GM21526 (cell line): ENCODE results near the gene TLNRD1.

ENCODE experiments used
- ATAC-seq: cut with Tn5 transposase; IDR thresholded peaks from one replicate; pipeline ENCODE4 v1.9.1; 2021; ENCODE audit warnings: moderate library complexity; ENCODE audit not compliant: unreplicated experiment, low FRiP score

Gene TLNRD1

DNA sequence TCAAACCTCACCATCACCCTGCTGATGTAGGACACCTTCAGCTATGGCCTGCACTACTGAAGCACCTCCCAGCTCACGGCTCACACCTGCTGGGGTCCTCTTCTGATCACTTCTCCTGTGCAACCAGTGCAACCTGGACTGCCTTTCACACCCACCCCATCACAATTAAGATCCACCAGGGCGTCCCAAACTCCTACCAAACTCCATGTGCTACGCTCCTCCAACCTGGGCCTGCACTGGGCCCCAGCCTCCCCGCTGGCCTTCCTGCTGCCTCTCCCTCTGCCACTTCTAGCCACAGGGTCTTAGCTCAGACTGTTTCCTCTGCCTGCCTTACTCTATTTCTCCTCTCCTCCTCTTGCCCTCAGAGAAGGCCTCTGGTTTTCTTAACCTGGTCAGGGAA, 23.9 kb upstream of the TLNRD1 start:
- no peak for ATAC-seq

DNA sequence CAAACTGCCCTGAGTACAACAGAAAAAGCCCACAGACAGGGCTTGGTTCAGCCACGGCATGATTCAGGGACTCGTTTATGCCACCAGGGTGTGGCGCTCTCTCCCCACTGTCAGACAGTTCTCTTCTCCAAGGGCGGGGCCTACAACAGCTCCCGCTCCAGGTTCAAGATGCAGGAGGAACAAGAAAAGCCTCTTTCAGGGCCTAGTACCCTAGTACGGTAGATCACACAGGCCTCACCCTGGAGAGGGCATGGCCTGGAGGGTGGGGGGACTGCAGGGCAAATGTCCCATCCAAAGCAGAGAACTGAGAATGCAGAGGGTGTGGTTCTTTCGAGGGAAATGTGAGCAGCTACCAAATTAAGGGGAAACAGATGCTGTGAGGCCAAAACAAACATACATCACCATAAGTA, 23.1 kb upstream of the TLNRD1 start:
- ATAC-seq, result no peak

DNA sequence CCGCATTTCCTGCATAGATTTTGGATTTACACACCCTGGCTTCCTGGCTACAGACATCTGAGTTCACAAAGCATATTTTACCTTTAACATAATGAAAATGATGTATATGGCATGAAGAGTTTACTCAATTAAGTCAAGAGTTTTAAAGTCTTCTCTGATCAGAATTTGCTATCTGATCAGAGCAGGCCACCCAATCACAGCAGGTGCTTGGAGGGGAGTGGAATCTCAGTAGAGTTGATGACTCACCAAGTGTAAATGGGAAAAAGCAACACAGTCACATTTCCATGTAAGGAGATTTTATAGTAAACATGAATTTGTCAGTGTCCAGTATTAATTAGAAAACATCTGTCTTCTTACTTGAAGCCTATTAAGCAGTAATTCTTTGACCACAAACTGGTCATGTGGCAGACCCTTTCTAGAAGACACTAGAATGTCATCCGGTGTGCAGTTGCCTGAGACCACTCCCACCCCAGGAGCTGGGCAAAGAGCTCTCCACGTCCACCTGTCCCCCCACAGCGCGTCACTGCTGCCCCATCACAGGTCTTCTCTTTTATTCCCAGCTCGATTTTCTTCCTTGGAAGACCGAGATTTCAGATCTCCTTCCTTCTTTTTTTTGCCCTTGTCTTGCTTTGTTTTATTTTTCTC, 21.9 kb upstream of the TLNRD1 start:
- no peak for ATAC-seq

DNA sequence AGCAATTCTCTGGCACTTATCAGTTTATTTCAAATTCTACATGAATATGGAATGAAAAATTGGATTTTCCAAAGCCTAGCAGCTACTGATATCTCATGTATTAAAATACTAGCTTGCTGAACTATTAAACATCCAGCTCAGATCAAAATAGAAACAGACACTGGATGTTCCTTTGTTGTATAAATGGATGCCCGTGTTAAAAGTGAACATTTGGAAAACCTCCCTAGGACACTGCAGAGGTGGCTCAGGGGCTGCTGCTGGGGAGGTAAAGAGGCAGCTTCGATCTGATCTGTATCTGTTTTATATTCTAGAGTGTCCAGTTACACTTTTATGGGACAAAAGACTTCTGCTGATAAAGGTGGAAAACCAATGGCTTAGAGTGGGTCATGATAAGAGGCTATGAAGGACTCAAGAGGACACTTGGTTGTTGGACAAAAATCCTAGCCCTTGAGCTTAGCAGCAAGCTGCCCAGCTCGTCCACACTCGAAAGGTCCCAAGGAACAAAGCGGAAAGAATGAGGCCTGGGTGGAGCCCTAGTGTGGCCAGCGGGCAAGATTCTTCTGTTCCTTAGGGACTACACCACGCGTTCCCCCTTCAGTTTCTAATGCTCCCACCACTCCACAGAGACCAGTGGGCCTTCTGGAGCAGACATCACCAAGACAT, 21.1 kb upstream of the TLNRD1 start:
- no peak for ATAC-seq

DNA sequence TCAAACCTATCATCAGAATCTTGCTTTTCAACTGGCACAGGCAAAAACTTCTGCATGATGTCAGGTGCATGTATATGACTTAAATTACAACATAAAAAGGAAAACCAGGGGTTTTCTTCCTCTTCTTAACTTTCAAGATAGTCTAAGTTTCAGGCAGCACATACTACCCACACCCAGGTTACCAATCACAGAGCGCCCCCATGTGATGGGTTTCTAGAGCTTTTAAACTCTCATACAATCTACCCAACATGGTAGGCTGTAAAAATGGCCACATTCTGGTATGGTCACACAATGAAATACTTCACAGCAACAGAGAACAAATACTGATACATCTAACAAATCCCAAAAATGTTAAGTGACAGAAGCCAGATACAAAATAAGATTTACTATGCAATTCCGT, 18.5 kb upstream of the TLNRD1 start:
- no peak for ATAC-seq

DNA sequence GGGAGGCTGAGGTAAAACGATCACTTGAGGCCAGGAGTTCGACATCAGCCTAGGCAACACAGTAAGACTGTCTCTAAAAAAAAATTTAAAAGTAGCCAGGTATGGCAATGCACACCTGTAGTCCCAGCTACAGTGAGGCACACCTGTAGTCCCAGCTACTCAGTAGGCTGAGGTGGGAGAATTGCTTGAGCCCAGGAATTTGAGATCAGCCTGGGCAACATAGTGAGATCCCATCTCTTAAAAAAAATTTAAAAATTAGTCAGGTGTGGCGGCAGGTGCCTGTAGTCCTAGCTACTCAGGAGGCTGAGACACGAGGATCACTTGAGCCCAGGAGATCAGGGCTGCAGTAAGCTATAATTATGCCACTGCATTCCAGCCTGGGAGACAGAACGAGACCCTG, 17.9 kb upstream of the TLNRD1 start:
- no peak for ATAC-seq

DNA sequence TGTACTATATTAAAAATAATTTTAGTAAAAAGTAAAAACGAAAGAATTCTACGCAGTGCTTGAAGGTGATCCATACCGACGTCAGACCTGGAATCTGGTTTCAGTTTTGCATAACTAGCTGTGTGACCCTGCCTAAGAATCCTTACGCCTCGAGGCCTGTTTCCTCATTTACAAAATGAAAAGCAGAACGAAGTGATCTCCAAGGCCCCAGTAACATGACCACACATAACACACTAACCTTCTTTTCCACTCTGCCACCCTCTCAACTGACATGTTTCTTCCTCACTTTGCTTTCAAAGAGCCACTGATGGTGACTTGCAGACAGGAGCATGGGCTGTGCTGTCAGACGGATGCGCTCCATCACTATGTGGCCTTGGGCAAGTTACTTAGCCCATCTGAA, 15.9 kb upstream of the TLNRD1 start:
- no peak for ATAC-seq

DNA sequence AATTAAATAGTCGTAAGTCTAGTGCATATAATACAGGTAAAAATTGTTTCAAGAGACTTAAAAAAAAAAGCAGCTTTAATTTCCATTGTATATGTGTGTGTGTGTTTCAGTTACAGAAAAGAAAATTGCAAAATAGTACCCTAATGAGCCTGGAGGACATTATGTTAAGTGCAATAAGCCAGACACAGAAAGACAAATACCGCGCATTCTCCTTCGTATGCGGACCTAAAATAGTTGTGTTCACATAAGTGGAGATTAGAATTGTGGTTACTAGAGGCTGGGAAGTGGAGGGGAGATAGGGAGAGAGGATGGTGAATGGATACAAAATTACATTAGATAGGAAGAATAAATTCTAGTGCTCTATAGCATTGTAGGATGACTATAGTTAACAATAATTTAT, 14.7 kb upstream of the TLNRD1 start:
- no peak for ATAC-seq

DNA sequence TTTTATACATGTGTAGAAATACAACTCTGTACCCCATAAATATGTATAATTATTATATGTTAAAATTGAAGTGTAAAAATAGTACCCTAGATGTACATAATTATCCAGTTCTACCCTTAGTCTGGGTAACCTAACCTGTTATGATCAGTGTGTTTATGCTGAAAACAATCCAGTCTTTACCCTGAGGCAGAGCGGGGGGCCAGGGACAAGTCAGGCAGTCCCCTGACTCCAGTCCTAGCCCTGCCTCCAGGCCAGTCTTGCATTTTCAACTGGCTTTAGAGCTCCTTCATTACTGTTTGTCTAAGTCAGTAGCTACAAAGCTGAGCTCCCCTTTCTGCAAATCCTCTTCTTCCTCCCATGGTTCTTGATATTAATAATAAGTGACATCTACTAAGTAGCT, 14.2 kb upstream of the TLNRD1 start:
- no peak for ATAC-seq

DNA sequence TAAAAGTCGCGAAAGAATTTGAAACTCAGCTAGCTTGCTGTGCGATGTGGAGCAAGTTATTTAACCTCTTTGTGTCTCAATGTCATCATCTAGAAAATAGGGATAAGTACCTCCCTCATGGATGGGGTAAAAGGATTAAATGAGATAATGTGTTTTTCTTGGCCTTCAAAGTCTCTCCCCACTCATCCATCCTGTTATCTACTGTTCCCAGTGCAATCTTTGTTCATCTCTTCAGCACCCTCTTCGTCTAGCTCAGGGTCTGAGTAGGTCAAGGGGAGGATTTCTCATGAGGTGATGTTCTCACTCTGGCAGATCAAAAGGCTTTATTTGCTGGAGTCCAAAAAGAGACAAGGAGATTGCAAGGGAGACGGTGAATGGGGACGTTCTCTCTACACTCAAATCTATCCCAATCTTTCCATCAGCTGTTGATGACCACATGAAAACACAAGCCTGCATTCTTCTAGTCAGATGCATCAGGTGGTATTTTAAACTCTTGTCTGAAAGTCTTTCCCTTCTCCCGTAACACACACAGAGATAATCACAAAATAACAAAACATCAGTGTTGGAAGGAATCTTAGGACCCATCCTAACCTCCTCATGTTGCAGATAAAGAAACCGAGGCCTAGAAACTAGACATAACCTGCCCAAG, 12.5 kb upstream of the TLNRD1 start:
- no peak for ATAC-seq

DNA sequence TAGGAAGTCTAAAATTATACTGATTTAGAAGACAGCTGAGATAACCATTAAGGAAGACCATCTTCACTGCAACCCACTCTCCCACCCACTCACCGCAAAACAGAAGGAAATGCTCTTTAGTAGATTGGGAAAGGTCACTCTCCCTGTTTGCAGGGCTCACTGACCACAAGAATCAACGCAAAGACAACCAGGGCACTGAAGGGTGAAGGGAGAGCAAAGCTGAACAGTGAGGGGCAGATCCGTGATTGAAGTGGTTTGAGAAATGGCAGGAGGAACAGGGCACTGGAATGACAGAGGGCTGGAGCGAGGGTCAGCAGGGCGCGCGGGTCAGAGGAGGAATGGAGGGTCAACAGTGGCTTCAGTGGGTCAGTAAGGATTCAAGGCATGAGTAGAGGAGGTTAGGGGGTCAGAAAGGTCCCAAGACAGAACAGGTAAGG, 11.6 kb upstream of the TLNRD1 start:
- peak; percentile 19 for ATAC-seq

DNA sequence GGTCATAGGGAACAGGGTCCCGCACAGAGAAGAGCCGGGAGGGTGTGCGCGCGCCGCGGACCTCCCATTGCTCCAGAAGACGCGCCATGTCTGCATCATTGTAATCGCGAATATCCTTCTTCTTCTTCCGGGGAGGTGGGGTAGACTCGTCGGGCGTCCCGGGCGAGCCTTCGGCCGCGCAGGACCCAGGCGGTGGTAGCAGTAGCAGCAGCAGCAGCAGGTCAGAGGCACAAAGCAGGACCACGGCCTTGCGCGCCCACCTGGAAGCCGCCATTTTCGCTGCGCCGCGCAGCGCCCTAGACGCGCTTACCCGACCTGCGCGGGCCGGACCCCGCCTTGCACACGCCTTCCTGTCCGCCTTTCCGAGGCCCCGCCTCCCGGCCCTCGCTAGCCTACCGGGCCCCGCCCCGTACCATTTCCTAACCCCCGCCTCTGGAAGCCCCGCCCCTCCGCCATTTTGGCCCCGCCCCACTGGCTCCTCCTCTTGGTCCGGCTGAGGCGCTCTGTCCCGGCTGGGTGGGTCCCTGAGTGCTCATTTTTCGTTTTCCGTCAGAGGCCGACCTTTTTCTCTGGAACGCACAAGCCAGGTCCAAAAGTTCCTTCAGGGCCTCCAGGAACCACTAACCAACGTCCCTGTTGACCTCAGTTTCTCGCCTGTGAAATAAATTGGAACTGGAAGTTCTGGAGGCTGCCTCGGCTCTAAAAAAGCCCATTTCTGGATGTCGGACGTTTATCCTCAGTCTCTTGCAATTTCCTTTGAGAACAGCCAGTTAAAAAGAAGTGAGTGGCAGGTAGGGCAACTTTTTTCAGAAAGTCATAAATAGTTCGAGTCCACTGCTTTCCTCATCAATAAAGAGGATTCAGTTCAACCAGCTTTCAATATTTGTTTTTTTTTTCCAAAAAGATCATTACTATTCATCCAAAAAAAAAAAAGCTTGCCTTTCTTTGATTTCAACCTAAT, 10.9 kb upstream of the TLNRD1 start, which contains the start of gene MESD:
Gene MESD, minus strand, starts transcription at position 302 of the 961 bp plus-strand sequence. Its CDS starts 28 bp downstream, at position 274.
- ATAC-seq, result peak; percentile 88

DNA sequence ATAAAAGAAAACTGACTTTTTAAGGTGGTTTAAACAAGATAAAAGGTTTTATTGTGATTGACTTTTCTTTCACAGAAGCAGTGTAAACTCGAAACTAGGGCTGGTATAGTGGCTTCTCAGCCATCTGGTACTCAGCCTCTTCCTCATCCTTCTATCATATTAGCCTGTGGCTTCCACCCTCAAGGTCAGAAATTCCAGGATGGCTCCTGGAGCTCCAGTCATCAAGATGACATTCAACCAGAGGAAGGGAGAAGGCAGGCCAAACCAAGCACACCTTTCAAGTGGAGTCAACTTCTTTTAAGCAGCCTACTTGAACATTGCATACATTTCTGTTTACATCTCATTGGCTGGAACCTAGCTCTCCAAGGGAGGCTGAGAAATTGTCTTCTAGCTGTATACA, 9.8 kb upstream of the TLNRD1 start:
- no peak for ATAC-seq

DNA sequence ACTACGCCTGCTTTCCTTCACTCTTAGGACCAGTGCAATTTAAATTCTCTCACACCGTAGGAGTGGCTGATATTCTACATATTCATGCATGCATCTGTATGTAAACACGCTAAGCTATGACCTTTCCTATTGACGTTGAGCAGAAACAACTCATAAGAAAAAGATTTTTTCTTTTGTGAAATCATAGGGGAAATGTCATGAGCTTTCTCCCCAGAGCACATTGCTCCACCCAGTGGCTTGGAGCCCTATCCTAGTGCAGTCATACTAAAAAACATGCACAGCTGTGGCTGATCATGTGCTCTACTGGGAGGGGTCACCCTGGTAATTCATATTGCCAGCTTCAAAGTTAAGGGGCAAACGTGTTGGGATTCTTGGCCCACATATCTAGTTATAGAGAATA, 9.3 kb upstream of the TLNRD1 start:
- no peak for ATAC-seq

DNA sequence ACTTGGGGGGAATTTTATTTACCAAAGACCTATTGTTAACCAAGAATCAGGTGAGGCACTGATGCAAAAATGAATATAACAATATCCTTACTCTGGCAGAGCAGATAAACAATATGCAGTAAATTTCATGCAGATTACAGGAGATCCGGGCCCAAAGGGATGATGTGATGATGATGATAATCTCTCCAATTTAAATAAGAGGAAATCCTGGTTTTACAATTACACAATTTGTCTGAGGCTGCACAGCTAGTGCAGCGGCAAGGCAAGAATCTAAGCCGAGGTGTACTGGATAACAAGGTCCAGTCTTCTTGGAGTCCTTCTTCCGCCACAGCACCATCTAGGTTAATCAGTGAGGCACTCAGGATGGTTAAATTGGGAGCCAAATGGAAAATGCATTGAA, 8.7 kb upstream of the TLNRD1 start:
- no peak for ATAC-seq

DNA sequence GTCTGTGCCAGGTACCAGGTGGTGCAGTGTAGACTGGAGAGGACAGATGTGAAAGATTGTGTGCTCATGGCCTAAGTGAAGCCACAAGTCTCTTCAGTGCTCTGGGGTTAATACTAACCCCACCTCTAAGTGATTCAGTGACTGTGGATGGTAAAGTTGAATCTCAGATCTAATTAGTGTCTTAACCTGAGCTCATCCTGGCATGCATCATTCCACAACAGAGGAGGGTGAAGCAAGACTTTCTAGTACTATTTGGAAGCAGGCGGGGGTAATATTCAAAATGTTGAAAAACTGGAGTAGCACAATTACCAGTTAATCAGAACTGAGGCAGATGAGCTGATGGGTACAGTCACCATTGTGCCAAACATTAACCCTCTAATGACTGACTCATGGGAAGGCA, 8.3 kb upstream of the TLNRD1 start:
- ATAC-seq, result no peak

DNA sequence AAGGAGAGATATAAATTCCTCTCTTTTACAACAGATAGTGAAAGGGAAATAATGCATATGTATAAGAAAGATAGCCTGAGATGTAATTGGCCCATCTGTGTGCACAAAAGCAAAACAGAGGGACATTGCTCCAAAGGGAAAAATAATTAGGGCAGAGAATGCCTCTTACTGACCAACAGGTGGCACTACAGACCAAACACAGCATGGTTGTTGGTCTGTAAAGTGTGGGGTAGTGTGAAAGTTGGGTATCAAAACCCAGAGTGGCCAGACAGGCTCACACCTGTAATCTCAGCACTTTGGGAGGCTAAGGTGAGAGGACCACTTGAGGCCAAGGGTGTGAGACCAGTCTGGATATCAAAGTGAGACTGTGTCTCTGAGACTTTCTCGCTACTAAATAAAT, 4.5 kb upstream of the TLNRD1 start:
- no peak for ATAC-seq

DNA sequence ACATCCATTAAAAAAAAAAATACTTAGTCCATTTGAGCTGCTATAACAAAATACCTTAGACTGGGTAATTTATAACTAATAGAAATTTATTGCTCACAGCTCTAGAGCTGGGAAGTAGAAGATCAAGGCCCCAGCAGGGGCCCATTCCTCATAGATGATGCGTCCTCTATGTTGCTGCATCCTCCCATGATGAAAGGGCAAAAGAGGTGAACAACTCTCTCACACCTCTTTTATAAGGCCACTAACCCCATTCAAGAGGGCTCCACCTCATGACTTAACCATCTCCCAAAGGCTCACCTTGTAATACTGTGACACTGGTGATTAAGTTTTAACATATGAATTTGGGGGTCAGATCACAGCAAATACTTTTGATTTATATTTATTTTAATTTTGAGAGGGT, 3.0 kb upstream of the TLNRD1 start:
- ATAC-seq, result no peak

DNA sequence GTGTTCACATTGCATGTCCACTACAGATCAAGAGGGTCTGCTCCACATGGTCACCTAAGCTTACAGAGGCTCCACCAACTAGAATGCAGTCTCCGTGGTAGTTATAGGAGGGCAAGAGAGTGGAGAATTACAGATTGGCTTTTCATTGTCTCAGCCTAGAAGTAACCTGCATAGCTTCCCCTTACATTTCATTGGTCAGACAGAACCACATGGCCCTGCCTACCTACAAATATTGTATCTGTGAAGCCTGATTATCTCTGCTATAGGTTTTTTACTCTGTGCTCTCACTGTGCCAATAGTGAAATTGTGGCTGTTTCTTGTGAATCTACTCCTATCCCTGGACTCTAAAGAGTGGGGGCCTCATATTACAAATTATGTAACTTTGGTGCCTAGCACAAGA, 2.5 kb upstream of the TLNRD1 start:
- no peak for ATAC-seq

DNA sequence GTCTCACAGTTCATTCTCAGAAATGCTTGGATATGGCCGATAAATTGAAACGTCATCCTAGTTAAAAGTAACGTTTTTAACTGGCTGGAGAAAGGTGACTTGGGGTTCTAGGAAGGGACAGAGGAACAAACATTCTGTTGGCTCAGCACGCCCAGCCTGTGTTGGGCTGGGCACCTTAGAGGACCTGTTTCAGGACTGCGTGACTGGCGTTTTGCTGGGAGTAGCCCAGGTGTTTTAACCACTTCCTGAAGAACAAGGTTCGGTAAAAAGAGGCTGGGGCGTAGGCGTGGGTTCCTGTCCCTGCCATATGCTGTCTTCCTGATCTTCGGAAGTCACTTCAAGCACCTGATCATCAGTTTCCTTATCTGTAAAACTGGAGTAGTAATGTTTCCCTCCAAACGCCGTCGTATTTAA, 1.1 kb upstream of the TLNRD1 start:
- ATAC-seq, result peak; percentile 30

DNA sequence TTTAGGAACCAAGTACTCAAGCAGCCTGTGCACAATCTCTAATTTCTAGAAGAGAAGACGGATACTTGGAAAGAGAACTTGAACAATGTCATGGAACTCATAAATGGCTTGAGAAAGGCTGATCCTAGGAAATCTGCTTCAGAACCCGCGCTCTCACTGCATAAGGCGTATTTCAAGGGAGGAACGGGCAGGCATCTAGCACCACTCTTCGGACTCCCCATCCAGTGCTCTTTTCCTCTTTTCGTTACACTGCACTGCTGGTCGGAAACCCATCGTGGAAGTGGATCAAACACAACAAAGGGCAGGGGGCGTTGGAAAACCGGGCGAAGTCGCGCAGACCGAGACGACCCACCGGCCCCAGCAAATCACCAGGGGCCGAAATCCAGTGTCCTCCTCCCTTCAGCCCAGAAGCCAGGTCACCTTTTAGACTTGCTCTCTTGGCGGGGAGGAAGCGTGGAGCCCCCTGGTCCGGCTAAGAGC, 539 bp upstream of the TLNRD1 start:
- no peak for ATAC-seq
